Neuronal stem cell (in vitro differentiated cells): ENCODE results near the gene LRRC14B.

Experiments
- DNase-seq: peaks from one replicate; pipeline ENCODE4 v3.0.0-alpha.2; 2013; ENCODE audit warnings: low spot score
- H2AFZ ChIP-seq: one replicate; pipeline ENCODE4 v1.6.1; 2013; ENCODE audit warnings: mild to moderate bottlenecking, low read length, inconsistent platforms
- H2AK5ac ChIP-seq: 2 replicates; pipeline ENCODE4 v1.6.1; 2013; ENCODE audit warnings: low read depth, mild to moderate bottlenecking, inconsistent platforms, low read length, moderate library complexity, mixed read lengths
- H2BK120ac ChIP-seq: 2 replicates; pipeline ENCODE4 v1.6.1; 2013; ENCODE audit warnings: low read depth, mild to moderate bottlenecking, inconsistent platforms, low read length, moderate library complexity, mixed read lengths
- H2BK12ac ChIP-seq: one replicate; pipeline ENCODE4 v1.6.1; 2013; ENCODE audit warnings: low read length, inconsistent platforms
- H2BK15ac ChIP-seq: 2 replicates; pipeline ENCODE4 v1.6.1; 2013; ENCODE audit warnings: mild to moderate bottlenecking, low read length, inconsistent platforms, mixed read lengths
- H2BK5ac ChIP-seq: one replicate; pipeline ENCODE4 v1.6.1; 2013; ENCODE audit warnings: inconsistent platforms, mild to moderate bottlenecking, low read length, moderate library complexity
- H3K14ac ChIP-seq: one replicate; pipeline ENCODE4 v1.6.1; 2013; ENCODE audit warnings: low read length, inconsistent platforms
- H3K18ac ChIP-seq: 2 replicates; pipeline ENCODE4 v1.6.1; 2013; ENCODE audit warnings: low read length, inconsistent platforms
- H3K23ac ChIP-seq: 2 replicates; pipeline ENCODE4 v1.6.1; 2013; ENCODE audit warnings: low read depth, mild to moderate bottlenecking, mixed read lengths, low read length, inconsistent platforms; ENCODE audit not compliant: poor library complexity
- H3K27ac ChIP-seq: replicated peaks from 3 replicates; pipeline ENCODE4 v1.5.1; 2013; ENCODE audit warnings: low read length, inconsistent platforms
- H3K27me3 ChIP-seq, 3 experiments: 2 replicates each; pipeline ENCODE4 v1.6.1; 2013; ENCODE audit warnings: low read length in 3 of 3, mild to moderate bottlenecking in 2 of 3, inconsistent platforms in 1 of 3, low read depth in 1 of 3, mixed read lengths in 1 of 3, moderate library complexity in 1 of 3; ENCODE audit not compliant: control insufficient read depth in 3 of 3, insufficient read depth in 3 of 3
- H3K36me3 ChIP-seq, 2 donors: replicated peaks in 1 of 2; 2 replicates each; pipeline ENCODE4 v1.6.1; 2013; ENCODE audit warnings: low read length in 2 of 2; ENCODE audit not compliant: control insufficient read depth in 2 of 2, insufficient read depth in 2 of 2
- H3K4ac ChIP-seq: 2 replicates; pipeline ENCODE4 v1.6.1; 2013; ENCODE audit warnings: inconsistent platforms, mild to moderate bottlenecking, low read length, moderate library complexity
- H3K4me1 ChIP-seq, 2 donors: 1 replicate in 1 of 2; 2 replicates in 1 of 2; pipeline ENCODE4 v1.6.1; 2013; ENCODE audit warnings: low read length in 2 of 2, low read depth in 1 of 2; ENCODE audit not compliant: control insufficient read depth in 2 of 2, insufficient read depth in 1 of 2
- H3K4me2 ChIP-seq: one replicate; pipeline ENCODE4 v1.6.1; 2013; ENCODE audit warnings: mild to moderate bottlenecking, low read length, inconsistent platforms; ENCODE audit not compliant: insufficient read depth, poor library complexity, severe bottlenecking
- H3K4me3 ChIP-seq, 2 donors: 2 replicates each; pipeline ENCODE4 v1.5.1; 2013; ENCODE audit warnings: low read length in 2 of 2, mild to moderate bottlenecking in 2 of 2, inconsistent platforms in 1 of 2, moderate library complexity in 1 of 2
- H3K79me1 ChIP-seq: one replicate; pipeline ENCODE4 v1.6.1; 2013; ENCODE audit warnings: low read depth, mild to moderate bottlenecking, inconsistent platforms, low read length, moderate library complexity
- H3K9ac ChIP-seq: one replicate; pipeline ENCODE4 v1.6.1; 2013; ENCODE audit warnings: mild to moderate bottlenecking, low read depth, low read length, inconsistent platforms; ENCODE audit not compliant: poor library complexity
- H3K9me3 ChIP-seq, 2 donors: replicated peaks in 1 of 2; 2 replicates each; pipeline versions ENCODE3 to v1.6.1; 2013; ENCODE audit warnings: low read length in 2 of 2, mild to moderate bottlenecking in 2 of 2, inconsistent platforms in 1 of 2, low read depth in 1 of 2, mixed read lengths in 1 of 2, moderate library complexity in 1 of 2; ENCODE audit not compliant: control insufficient read depth in 2 of 2, insufficient read depth in 1 of 2
- H4K8ac ChIP-seq: one replicate; pipeline ENCODE4 v1.6.1; 2013; ENCODE audit warnings: low read depth, mild to moderate bottlenecking, inconsistent platforms, low read length, moderate library complexity
- H4K91ac ChIP-seq: one replicate; pipeline ENCODE4 v1.6.1; 2013; ENCODE audit warnings: low read length, low read depth, mild to moderate bottlenecking, inconsistent platforms; ENCODE audit not compliant: poor library complexity
- WGBS, 2 donors: extraction: QIAGEN DNeasy Blood & Tissue Kit; methylation state at CpG; one replicate each; pipeline ENCODE4 v1.1.7; 2013; ENCODE audit warnings: missing lambda C conversion rate in 2 of 2, mixed read lengths in 1 of 2; ENCODE audit not compliant: insufficient read length in 2 of 2, insufficient replicate concordance in 1 of 2; ENCODE audit errors: extremely low coverage in 2 of 2; 5-methylcytosine and 5-hydroxymethylcytosine counted together

The LRRC14B gene

GRCh38 chr5:180286-180918 is 10.9 kb upstream of the LRRC14B start:
- no peak overlapping the region for H4K91ac ChIP-seq
- H2AFZ ChIP-seq = no peak overlapping the region
- no peak for DNase-seq
- H3K27me3 ChIP-seq = no peaks in the 10 kb centered on the region
- H3K9me3 ChIP-seq = no peaks in the 10 kb centered on the region
- no peak overlapping the region for H3K18ac ChIP-seq
- H3K4me3 ChIP-seq = no peak overlapping the region
- H3K4ac ChIP-seq = no peak overlapping the region
- H2AK5ac ChIP-seq = no peak overlapping the region
- H3K14ac ChIP-seq = no peak overlapping the region
- H3K23ac ChIP-seq = peak overlapping the region; percentile 27
- WGBS, 2 donors = no CpG with 5 or more reads among the region's 13 CpGs
- no peaks in the 10 kb centered on the region for H3K79me1 ChIP-seq
- H3K4me1 ChIP-seq = peaks cover 3 to 5% of the 10 kb centered on the region in 2 donors
- H2BK5ac ChIP-seq = no peak overlapping the region
- no peak overlapping the region for H4K8ac ChIP-seq
- H3K36me3 ChIP-seq = peaks cover 5 to 34% of the 10 kb centered on the region in 2 donors
- H3K9ac ChIP-seq = peak overlapping the region; percentile 39
- H3K27ac ChIP-seq = no peak overlapping the region
- no peak overlapping the region for H2BK15ac ChIP-seq
- H2BK12ac ChIP-seq = no peak overlapping the region
- no peak overlapping the region for H3K4me2 ChIP-seq
- H2BK120ac ChIP-seq = no peak overlapping the region

- WGBS, 2 donors = no CpG with 5 or more reads among the region's 9 CpGs
- Histone ChIP-seq H2AFZ (no peak overlapping the region), H3K9ac (no peak overlapping the region)
Observed at GRCh38 chr5:181160-181559, 10.1 kb upstream of the LRRC14B start.

GRCh38 chr5:181566-181965 is 9.7 kb upstream of the LRRC14B start:
- Histone ChIP-seq H3K36me3 (peaks cover 5 to 34% of the 10 kb centered on the region in 2 donors), H2BK5ac (no peak overlapping the region), H2AFZ (no peak overlapping the region), H4K8ac (peak overlapping the region; percentile 96), H3K14ac (no peak overlapping the region), H3K27me3 (no peaks in the 10 kb centered on the region), H3K27ac (no peak overlapping the region), H2BK120ac (no peak overlapping the region), H2AK5ac (no peak overlapping the region), H3K9ac (no peak overlapping the region), H2BK15ac (no peak overlapping the region), H3K4me1 (peaks cover 3 to 5% of the 10 kb centered on the region in 2 donors), H3K23ac (peak overlapping the region; percentile 68), H3K4me3 (no peak overlapping the region), H3K4me2 (no peak overlapping the region), H3K18ac (no peak overlapping the region), H3K9me3 (no peaks in the 10 kb centered on the region), H2BK12ac (no peak overlapping the region), H3K79me1 (no peaks in the 10 kb centered on the region), H3K4ac (no peak overlapping the region), H4K91ac (no peak overlapping the region)
- DNase-seq = no peak
- WGBS, 2 donors = no CpG with 5 or more reads among the region's 22 CpGs

More at GRCh38 chr5:181160-181559, 10.1 kb upstream of the LRRC14B start:
- peaks cover 3 to 5% of the 10 kb centered on the region in 2 donors for H3K4me1 ChIP-seq
- no peak overlapping the region for H3K4me2 ChIP-seq
- no peak overlapping the region for H3K23ac ChIP-seq
- peaks cover 5 to 34% of the 10 kb centered on the region in 2 donors for H3K36me3 ChIP-seq
- H3K27me3 ChIP-seq = no peaks in the 10 kb centered on the region
- no peak overlapping the region for H4K91ac ChIP-seq
- no peak overlapping the region for H3K4ac ChIP-seq
- no peaks in the 10 kb centered on the region for H3K79me1 ChIP-seq
- H2BK120ac ChIP-seq = no peak overlapping the region
- H2BK5ac ChIP-seq = no peak overlapping the region
- H3K18ac ChIP-seq = no peak overlapping the region
- no peak overlapping the region for H3K27ac ChIP-seq
- no peak overlapping the region for H2AK5ac ChIP-seq
- H4K8ac ChIP-seq = no peak overlapping the region
- DNase-seq = no peak
- no peaks in the 10 kb centered on the region for H3K9me3 ChIP-seq
- H3K14ac ChIP-seq = no peak overlapping the region
- no peak overlapping the region for H2BK15ac ChIP-seq
- H2BK12ac ChIP-seq = no peak overlapping the region
- no peak overlapping the region for H3K4me3 ChIP-seq

GRCh38 chr5:182126-182525 is 9.2 kb upstream of the LRRC14B start:
- H3K36me3 ChIP-seq = peaks cover 5 to 31% of the 10 kb centered on the region in 2 donors
- H3K18ac ChIP-seq = no peak overlapping the region
- no peak overlapping the region for H2BK120ac ChIP-seq
- H3K9ac ChIP-seq = no peak overlapping the region
- H2BK12ac ChIP-seq = no peak overlapping the region
- no peak for DNase-seq
- H3K23ac ChIP-seq = peak overlapping the region; percentile 68
- H3K4ac ChIP-seq = no peak overlapping the region
- no peak overlapping the region for H2BK15ac ChIP-seq
- H3K27me3 ChIP-seq = no peaks in the 10 kb centered on the region
- no CpG with 5 or more reads among the region's 12 CpGs for WGBS, 2 donors
- no peak overlapping the region for H3K4me2 ChIP-seq
- H3K4me3 ChIP-seq = no peak overlapping the region
- no peak overlapping the region for H3K27ac ChIP-seq
- no peaks in the 10 kb centered on the region for H3K79me1 ChIP-seq
- no peak overlapping the region for H2BK5ac ChIP-seq
- no peak overlapping the region for H4K91ac ChIP-seq
- H3K14ac ChIP-seq = peak overlapping the region; percentile 14
- H3K9me3 ChIP-seq = no peaks in the 10 kb centered on the region
- no peak overlapping the region for H2AFZ ChIP-seq
- no peak overlapping the region for H4K8ac ChIP-seq
- H3K4me1 ChIP-seq = peaks cover 3 to 5% of the 10 kb centered on the region in 2 donors
- H2AK5ac ChIP-seq = no peak overlapping the region
